H4 (cell line): ENCODE measurements around the gene HKDC1. TPM values are rescaled to one million over a fixed set of nuclear protein-coding genes. Genes with fewer than 3 reads are reported as not detected.

Source experiments
- total RNA-seq: library from RNA; depleted of rRNA; stranded (reverse); fragments of >200 nt; shearing (Covaris generic); gene quantifications from 2 replicates; pipeline ENCODE4 v1.2.3, GENCODE V29; 2014; rRNA removed

HKDC1 gene
- total RNA-seq, 1 experiment from 2014 or later: 0.23 TPM

Other genes starting within 250 kb of the HKDC1 start
- gene KIFBP, start 231.5 kb upstream of the HKDC1 start, total RNA-seq: 32.0 and 35.2 TPM in 2 replicates
- gene SRGN, start 132.2 kb upstream of the HKDC1 start, total RNA-seq: 3.9 and 5.0 TPM in 2 replicates
- gene VPS26A, start 96.2 kb upstream of the HKDC1 start, total RNA-seq: 25.9 and 40.2 TPM in 2 replicates
- gene SUPV3L1, start 40.1 kb upstream of the HKDC1 start, total RNA-seq: 25.0 and 34.0 TPM in 2 replicates
- gene HK1, start 58.2 kb downstream of the HKDC1 start, total RNA-seq: 24.4 and 32.1 TPM in 2 replicates
- not detected in 2 replicates for gene TACR2, start 196.6 kb downstream of the HKDC1 start, total RNA-seq
- not detected in 2 replicates for gene TSPAN15, start 231.1 kb downstream of the HKDC1 start, total RNA-seq